Ovary (tissue), 3 donors: ENCODE measurements around the gene SF1.

Source experiments
- CTCF ChIP-seq, 3 donors: fragments of 450-650 bp in 2 of 3; fragments of 200-600 bp in 1 of 3; IDR thresholded peaks; one replicate each; pipeline versions ENCODE4 v1.5.1 to v1.8.0; 2016 to 2022; ENCODE audit warnings: antibody characterized with exemption in 3 of 3, mild to moderate bottlenecking in 1 of 3
- POLR2A ChIP-seq: fragments of 450-650 bp; IDR thresholded peaks from one replicate; pipeline ENCODE4 v1.6.1; 2017; ENCODE audit warnings: antibody characterized with exemption, mild to moderate bottlenecking, moderate library complexity
- donor health status: DM: no; HTN: no; CAD: no.

GRCh38 chr11:64810891-64811272 lies 32.5 kb upstream of the SF1 start:
- no peak for TF ChIP-seq CTCF (IDR thresholded peaks at IDR 0.05)
- TF ChIP-seq POLR2A, result no peak
